HEK293 (cell line): ENCODE data around the gene ATXN10.

ENCODE experiments used
- CTCF ChIA-PET: fragments of 350-600 bp; formaldehyde crosslinking; extraction: SDS; loops from one replicate; lab custom pipeline; 2021; ENCODE audit warnings: antibody characterized with exemption; lab: Yijun Ruan, JAX
- POLR2A ChIA-PET: fragments of 300-600 bp; formaldehyde crosslinking; extraction: SDS; loops from one replicate; lab custom pipeline; 2020; ENCODE audit warnings: antibody characterized with exemption, inconsistent platforms; lab: Yijun Ruan, JAX
- H3K27ac ChIP-seq: fragments of 200-500 bp; sonication (Bioruptor generic); 2 replicates; pipeline ENCODE4 v1.5.1; 2014; ENCODE audit warnings: low read depth, low read length, control low read depth, inconsistent platforms; ENCODE audit errors: extremely low read depth
- H3K36me3 ChIP-seq, 2 experiments: fragments of 200-500 bp in 1 of 2; sonication (Bioruptor generic) in 1 of 2; 1 replicate in 1 of 2; 2 replicates in 1 of 2; pipeline ENCODE4 v1.5.1; 2014 to 2017; ENCODE audit warnings: inconsistent platforms in 2 of 2, low read length in 2 of 2; ENCODE audit not compliant: control insufficient read depth in 2 of 2, insufficient read depth in 1 of 2
- H3K4me1 ChIP-seq: fragments of 200-500 bp; sonication (Bioruptor generic); 2 replicates; pipeline ENCODE4 v1.5.1; 2014; ENCODE audit warnings: mild to moderate bottlenecking, low read length, inconsistent platforms; ENCODE audit not compliant: control insufficient read depth, insufficient read depth
- H3K4me3 ChIP-seq: 2 replicates; pipeline ENCODE4 v1.5.1; 2011; ENCODE audit warnings: low read depth, mild to moderate bottlenecking, control low read depth, low read length, moderate library complexity
- H3K9me3 ChIP-seq: fragments of 200-500 bp; sonication (Bioruptor generic); 2 replicates; pipeline ENCODE4 v1.5.1; 2014; ENCODE audit warnings: low read depth, low read length, inconsistent platforms; ENCODE audit not compliant: control insufficient read depth, insufficient read depth
- GLIS2 ChIP-seq: fragments of 450-650 bp; formaldehyde crosslinking; IDR thresholded peaks from 2 replicates; pipeline ENCODE4 v1.5.1; 2016; ENCODE audit warnings: missing biosample characterization, missing genetic modification characterization
- HIC1 ChIP-seq: fragments of 450-650 bp; formaldehyde crosslinking; IDR thresholded peaks from 2 replicates; pipeline ENCODE4 v1.5.1; 2016; ENCODE audit warnings: missing biosample characterization, missing genetic modification characterization
- OSR2 ChIP-seq: fragments of 450-650 bp; formaldehyde crosslinking; IDR thresholded peaks from 2 replicates; pipeline ENCODE4 v1.5.1; 2016; ENCODE audit warnings: missing biosample characterization, missing genetic modification characterization
- PATZ1 ChIP-seq: fragments of 450-650 bp; formaldehyde crosslinking; IDR thresholded peaks from 2 replicates; pipeline ENCODE4 v1.5.1; 2016; ENCODE audit warnings: missing biosample characterization, missing genetic modification characterization
- SALL2 ChIP-seq: fragments of 450-650 bp; formaldehyde crosslinking; IDR thresholded peaks from 2 replicates; pipeline ENCODE4 v1.5.0; 2017; ENCODE audit warnings: missing biosample characterization, mild to moderate bottlenecking, missing genetic modification characterization, borderline replicate concordance
- ZNF121 ChIP-seq: fragments of 450-650 bp; formaldehyde crosslinking; IDR thresholded peaks from 2 replicates; pipeline ENCODE4 v1.5.1; 2016; ENCODE audit warnings: missing biosample characterization, missing genetic modification characterization
- ZNF133 ChIP-seq: fragments of 450-650 bp; formaldehyde crosslinking; IDR thresholded peaks from 2 replicates; pipeline ENCODE4 v1.5.1; 2016; ENCODE audit warnings: missing biosample characterization, missing genetic modification characterization
- ZNF302 ChIP-seq: fragments of 450-650 bp; formaldehyde crosslinking; IDR thresholded peaks from 2 replicates; pipeline ENCODE4 v1.5.1; 2016; ENCODE audit warnings: missing biosample characterization, missing genetic modification characterization, low read depth
- ZNF501 ChIP-seq: fragments of 450-650 bp; formaldehyde crosslinking; IDR thresholded peaks from 2 replicates; pipeline ENCODE4 v1.5.1; 2016; ENCODE audit warnings: missing biosample characterization, missing genetic modification characterization
- ZNF555 ChIP-seq: fragments of 450-650 bp; formaldehyde crosslinking; conservative IDR thresholded peaks from 2 replicates; pipeline ENCODE4 v1.5.1; 2017; ENCODE audit warnings: missing biosample characterization, mild to moderate bottlenecking, missing genetic modification characterization, inconsistent platforms
- TF ChIP-seq, protein P1 (sequence below): fragments of 450-650 bp; formaldehyde crosslinking; conservative IDR thresholded peaks from 2 replicates; pipeline ENCODE4 v1.5.1; 2016; ENCODE audit warnings: low read depth, missing biosample characterization, missing genetic modification characterization
- TF ChIP-seq, protein P2 (sequence below): fragments of 450-650 bp; formaldehyde crosslinking; IDR thresholded peaks from 2 replicates; pipeline ENCODE4 v1.5.1; 2016; ENCODE audit warnings: missing biosample characterization, missing genetic modification characterization
- TF ChIP-seq, protein P3 (sequence below): fragments of 450-650 bp; formaldehyde crosslinking; IDR thresholded peaks from 2 replicates; pipeline ENCODE4 v1.5.1; 2016; ENCODE audit warnings: missing biosample characterization, missing genetic modification characterization

Gene ATXN10

DNA sequence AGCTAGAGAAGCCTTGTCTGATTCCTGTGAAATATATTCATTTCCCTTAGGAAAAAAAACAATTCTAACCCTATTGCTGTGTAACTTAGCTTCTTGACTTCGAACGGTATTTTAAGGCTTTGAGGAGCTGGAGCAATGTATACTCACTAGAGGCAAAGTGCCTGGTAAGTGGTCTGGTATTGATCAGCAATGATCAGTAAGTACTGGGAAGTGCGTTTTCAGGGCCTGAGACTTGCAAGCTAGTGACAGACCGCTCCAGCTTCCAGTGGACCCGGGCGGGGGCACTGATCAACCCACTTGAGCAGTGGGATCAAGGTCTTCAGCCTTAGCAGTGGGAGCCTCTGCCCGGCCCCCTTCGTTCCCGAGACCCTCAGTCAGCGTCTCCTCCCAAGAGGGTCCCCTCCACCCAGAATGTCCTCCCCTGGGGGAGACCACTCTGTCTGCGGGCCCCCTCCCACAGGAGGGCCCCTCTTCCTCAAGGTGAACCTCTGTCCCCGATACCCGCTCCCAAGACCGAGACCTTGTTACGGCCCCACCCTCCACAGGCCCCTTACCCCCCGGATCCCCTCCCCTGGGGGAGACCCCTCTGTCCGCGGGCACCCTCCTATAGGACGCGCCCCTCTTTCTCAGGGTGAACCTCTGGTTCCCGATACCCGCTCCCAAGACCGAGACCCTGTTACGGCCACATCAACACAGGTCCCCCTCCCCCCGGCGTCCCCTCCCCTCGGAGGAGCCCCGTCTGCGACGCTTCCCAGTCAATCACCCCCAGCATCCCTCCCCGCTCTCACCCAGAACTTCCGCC is 452 bp upstream of the ATXN10 start:
- peaks cover 7 to 8% of the 10 kb centered on the region in 2 experiments for H3K36me3 ChIP-seq
- TF ChIP-seq PATZ1 (tag by site-specific recombination): peak; percentile 96
- TF ChIP-seq ZNF302 (tag by site-specific recombination): no peak
- TF ChIP-seq ZNF133 (tag by site-specific recombination): no peak
- peak; percentile 95 for TF ChIP-seq GLIS2 (tag by site-specific recombination)
- TF ChIP-seq, protein P1, sequence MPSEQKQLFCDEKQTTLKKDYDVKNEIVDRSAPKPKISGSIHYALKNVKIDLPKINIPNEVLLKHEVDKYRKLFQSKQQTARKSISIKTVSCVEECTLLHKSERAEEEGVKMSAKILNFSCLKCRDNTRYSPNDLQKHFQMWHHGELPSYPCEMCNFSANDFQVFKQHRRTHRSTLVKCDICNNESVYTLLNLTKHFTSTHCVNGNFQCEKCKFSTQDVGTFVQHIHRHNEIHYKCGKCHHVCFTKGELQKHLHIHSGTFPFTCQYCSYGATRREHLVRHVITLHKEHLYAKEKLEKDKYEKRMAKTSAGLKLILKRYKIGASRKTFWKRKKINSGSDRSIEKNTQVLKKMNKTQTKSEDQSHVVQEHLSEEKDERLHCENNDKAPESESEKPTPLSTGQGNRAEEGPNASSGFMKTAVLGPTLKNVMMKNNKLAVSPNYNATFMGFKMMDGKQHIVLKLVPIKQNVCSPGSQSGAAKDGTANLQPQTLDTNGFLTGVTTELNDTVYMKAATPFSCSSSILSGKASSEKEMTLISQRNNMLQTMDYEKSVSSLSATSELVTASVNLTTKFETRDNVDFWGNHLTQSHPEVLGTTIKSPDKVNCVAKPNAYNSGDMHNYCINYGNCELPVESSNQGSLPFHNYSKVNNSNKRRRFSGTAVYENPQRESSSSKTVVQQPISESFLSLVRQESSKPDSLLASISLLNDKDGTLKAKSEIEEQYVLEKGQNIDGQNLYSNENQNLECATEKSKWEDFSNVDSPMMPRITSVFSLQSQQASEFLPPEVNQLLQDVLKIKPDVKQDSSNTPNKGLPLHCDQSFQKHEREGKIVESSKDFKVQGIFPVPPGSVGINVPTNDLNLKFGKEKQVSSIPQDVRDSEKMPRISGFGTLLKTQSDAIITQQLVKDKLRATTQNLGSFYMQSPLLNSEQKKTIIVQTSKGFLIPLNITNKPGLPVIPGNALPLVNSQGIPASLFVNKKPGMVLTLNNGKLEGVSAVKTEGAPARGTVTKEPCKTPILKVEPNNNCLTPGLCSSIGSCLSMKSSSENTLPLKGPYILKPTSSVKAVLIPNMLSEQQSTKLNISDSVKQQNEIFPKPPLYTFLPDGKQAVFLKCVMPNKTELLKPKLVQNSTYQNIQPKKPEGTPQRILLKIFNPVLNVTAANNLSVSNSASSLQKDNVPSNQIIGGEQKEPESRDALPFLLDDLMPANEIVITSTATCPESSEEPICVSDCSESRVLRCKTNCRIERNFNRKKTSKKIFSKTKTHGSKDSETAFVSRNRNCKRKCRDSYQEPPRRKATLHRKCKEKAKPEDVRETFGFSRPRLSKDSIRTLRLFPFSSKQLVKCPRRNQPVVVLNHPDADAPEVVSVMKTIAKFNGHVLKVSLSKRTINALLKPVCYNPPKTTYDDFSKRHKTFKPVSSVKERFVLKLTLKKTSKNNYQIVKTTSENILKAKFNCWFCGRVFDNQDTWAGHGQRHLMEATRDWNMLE (tag by site-specific recombination): 0 out of 2 replicates have a peak, but pooled peaks have one; percentile 28
- peaks cover 13% of the 10 kb centered on the region for H3K4me1 ChIP-seq
- H3K27ac ChIP-seq: peak overlapping the region; percentile 91
- POLR2A ChIA-PET: interaction anchor here (0.6 to 1.0 kb wide), 4 partner anchors 8 to 14 kb away, joined by 3 to 6 read pairs (median 4); no protein-coding TSS in a partner anchor
- CTCF ChIA-PET: interaction anchor here (0.6 kb wide), 3 partner anchors 87 to 306 kb away, joined by 3 to 5 read pairs (median 4); no protein-coding TSS in a partner anchor
- peak overlapping the region; percentile 94 for H3K4me3 ChIP-seq
- H3K9me3 ChIP-seq: no peaks in the 10 kb centered on the region

DNA sequence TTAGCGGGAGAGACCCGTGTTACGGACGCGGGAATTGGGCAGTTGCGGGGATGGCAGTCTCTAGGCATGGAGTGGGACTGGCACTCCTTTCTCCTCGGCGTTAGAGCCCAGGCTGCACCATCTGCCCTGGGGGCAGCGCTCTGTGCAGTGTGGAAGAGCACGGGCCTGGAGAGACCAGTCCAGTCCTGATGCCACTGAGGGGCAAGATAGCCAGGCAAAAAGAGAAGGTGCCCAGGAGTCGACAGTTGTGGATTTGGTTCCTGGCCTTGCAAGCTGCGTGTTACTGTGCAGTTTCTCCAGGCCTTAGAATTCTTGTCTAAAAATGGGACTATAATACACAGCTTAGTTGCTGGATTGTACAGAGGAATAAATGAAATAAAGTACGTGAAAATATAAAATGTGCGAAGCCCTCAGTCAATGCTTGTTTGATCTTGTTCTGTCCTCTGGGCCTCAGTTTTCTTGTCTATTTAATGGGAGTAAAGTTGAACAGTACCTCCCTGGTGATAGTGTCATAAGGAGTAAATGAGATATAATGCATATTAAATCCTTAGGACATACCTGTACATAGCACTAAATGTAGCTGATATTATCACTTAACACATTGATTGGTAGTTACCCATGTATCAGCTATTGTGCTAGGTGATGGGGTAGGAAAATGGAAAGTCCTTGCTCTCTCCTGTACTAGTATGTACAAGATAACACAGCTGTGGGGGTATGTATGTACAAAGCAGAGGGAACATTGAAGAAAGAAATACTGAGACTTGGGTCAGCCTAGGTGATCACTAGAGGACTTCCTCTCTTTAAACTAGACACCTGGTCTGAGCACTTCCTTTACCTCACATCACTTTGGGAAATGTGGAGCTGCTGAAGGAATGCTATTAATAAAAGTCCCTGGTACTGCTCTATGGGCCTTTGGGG is 1.2 kb downstream of the ATXN10 start:
- CTCF ChIA-PET: interaction anchor here (0.6 to 1.0 kb wide), 3 partner anchors 14 to 305 kb away, joined by 3 to 4 read pairs (median 4); no protein-coding TSS in a partner anchor
- POLR2A ChIA-PET: interaction anchor here (0.7 kb wide), 1 partner anchor 53 kb away, joined by 3 read pairs; no protein-coding TSS in a partner anchor
- peak overlapping the region; percentile 91 for H3K27ac ChIP-seq
- H3K4me3 ChIP-seq: peak overlapping the region; percentile 94
- H3K4me1 ChIP-seq: peaks cover 17% of the 10 kb centered on the region
- peak; percentile 55; the same call in 1 of the 2 replicates for TF ChIP-seq HIC1 (tag by site-specific recombination)
- no peak for TF ChIP-seq OSR2
- TF ChIP-seq SALL2 (tag by site-specific recombination): no peak
- TF ChIP-seq, protein P2, sequence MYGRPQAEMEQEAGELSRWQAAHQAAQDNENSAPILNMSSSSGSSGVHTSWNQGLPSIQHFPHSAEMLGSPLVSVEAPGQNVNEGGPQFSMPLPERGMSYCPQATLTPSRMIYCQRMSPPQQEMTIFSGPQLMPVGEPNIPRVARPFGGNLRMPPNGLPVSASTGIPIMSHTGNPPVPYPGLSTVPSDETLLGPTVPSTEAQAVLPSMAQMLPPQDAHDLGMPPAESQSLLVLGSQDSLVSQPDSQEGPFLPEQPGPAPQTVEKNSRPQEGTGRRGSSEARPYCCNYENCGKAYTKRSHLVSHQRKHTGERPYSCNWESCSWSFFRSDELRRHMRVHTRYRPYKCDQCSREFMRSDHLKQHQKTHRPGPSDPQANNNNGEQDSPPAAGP (tag by site-specific recombination): 0 out of 2 replicates have a peak, but pooled peaks have one; percentile 15
- TF ChIP-seq ZNF501 (tag by site-specific recombination): 0 out of 2 replicates have a peak, but pooled peaks have one; percentile 53
- TF ChIP-seq ZNF555 (tag by site-specific recombination): no peak
- peak; percentile 69; the same call in 1 of the 2 replicates for TF ChIP-seq ZNF121
- TF ChIP-seq GLIS2 (tag by site-specific recombination): peak; percentile 15; the same call in 1 of the 2 replicates
- TF ChIP-seq, protein P3, sequence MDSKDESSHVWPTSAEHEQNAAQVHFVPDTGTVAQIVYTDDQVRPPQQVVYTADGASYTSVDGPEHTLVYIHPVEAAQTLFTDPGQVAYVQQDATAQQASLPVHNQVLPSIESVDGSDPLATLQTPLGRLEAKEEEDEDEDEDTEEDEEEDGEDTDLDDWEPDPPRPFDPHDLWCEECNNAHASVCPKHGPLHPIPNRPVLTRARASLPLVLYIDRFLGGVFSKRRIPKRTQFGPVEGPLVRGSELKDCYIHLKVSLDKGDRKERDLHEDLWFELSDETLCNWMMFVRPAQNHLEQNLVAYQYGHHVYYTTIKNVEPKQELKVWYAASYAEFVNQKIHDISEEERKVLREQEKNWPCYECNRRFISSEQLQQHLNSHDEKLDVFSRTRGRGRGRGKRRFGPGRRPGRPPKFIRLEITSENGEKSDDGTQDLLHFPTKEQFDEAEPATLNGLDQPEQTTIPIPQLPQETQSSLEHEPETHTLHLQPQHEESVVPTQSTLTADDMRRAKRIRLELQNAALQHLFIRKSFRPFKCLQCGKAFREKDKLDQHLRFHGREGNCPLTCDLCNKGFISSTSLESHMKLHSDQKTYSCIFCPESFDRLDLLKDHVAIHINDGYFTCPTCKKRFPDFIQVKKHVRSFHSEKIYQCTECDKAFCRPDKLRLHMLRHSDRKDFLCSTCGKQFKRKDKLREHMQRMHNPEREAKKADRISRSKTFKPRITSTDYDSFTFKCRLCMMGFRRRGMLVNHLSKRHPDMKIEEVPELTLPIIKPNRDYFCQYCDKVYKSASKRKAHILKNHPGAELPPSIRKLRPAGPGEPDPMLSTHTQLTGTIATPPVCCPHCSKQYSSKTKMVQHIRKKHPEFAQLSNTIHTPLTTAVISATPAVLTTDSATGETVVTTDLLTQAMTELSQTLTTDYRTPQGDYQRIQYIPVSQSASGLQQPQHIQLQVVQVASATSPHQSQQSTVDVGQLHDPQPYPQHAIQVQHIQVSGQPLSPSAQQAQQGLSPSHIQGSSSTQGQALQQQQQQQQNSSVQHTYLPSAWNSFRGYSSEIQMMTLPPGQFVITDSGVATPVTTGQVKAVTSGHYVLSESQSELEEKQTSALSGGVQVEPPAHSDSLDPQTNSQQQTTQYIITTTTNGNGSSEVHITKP (tag by site-specific recombination): 0 out of 2 replicates have a peak, but pooled peaks have one; percentile 39
- H3K36me3 ChIP-seq: peaks cover 9 to 11% of the 10 kb centered on the region in 2 experiments
- H3K9me3 ChIP-seq: no peaks in the 10 kb centered on the region
